Thoracic aorta (tissue), 2 donors: ENCODE data around the gene TRPV5. TPM values are rescaled to one million over a fixed set of nuclear protein-coding genes. Genes with fewer than 3 reads are reported as not detected.

ENCODE experiments used
- ATAC-seq: fragments of 150-250 bp; one replicate; pipeline ENCODE4 v1.8.0; 2017; ENCODE audit warnings: low read depth; ENCODE audit not compliant: insufficient number of reproducible peaks, low FRiP score
- DNase-seq: peaks from one replicate; pipeline ENCODE4 v3.0.0-alpha.2; 2020; ENCODE audit warnings: low spot score
- H3K27ac ChIP-seq, 2 donors: fragments of 200-600 bp; sonication (generic); 1 replicate in 1 of 2; 2 replicates in 1 of 2; pipeline ENCODE4 v1.5.1; 2016; ENCODE audit warnings: mild to moderate bottlenecking in 2 of 2, moderate library complexity in 2 of 2
- H3K27me3 ChIP-seq: fragments of 200-600 bp; sonication (generic); replicated peaks from 2 replicates; pipeline ENCODE4 v1.6.0; 2016; ENCODE audit warnings: mild to moderate bottlenecking; ENCODE audit not compliant: insufficient read depth
- H3K36me3 ChIP-seq: fragments of 200-600 bp; sonication (generic); one replicate; pipeline ENCODE4 v1.5.1; 2016
- H3K4me1 ChIP-seq, 2 donors: fragments of 200-600 bp; sonication (generic); 1 replicate in 1 of 2; 2 replicates in 1 of 2; pipeline versions ENCODE4 v1.5.1 to v1.6.0; 2016; ENCODE audit warnings: low read depth in 2 of 2, mild to moderate bottlenecking in 1 of 2; ENCODE audit not compliant: control insufficient read depth in 1 of 2
- H3K4me3 ChIP-seq: fragments of 200-600 bp; sonication (generic); 2 replicates; pipeline ENCODE4 v1.5.1; 2016; ENCODE audit warnings: mild to moderate bottlenecking
- H3K9me3 ChIP-seq: fragments of 200-600 bp; sonication (generic); 2 replicates; pipeline ENCODE4 v1.5.1; 2016
- CTCF ChIP-seq: fragments of 200-600 bp; sonication (generic); IDR thresholded peaks from one replicate; pipeline ENCODE4 v1.5.1; 2019; ENCODE audit warnings: antibody characterized with exemption
- total RNA-seq, 2 donors: library from RNA; depleted of rRNA; stranded (reverse); fragments of >200 nt; gene quantifications; one replicate each; pipeline versions ENCODE4 v1.1.0 to v1.2.3, GENCODE V29; 2016

Gene TRPV5
- total RNA-seq, 2 donors from 2014 or later: not detected

GRCh38 chr7:142870147-142870559, 63.4 kb downstream of the TRPV5 start:
- H3K4me3 ChIP-seq: no peak overlapping the region
- H3K9me3 ChIP-seq: no peaks in the 10 kb centered on the region
- no peaks in the 10 kb centered on the region for H3K4me1 ChIP-seq
- no peak for TF ChIP-seq CTCF
- H3K27me3 ChIP-seq: no peaks in the 10 kb centered on the region
- ATAC-seq (no peak), DNase-seq (no peak)
- no peak overlapping the region for H3K27ac ChIP-seq
- H3K36me3 ChIP-seq: peaks cover 11% of the 10 kb centered on the region

GRCh38 chr7:142869434-142869833, 64.1 kb downstream of the TRPV5 start:
- Histone ChIP-seq H3K36me3 (peaks cover 11% of the 10 kb centered on the region), H3K9me3 (no peaks in the 10 kb centered on the region), H3K4me1 (no peaks in the 10 kb centered on the region), H3K27ac (no peak overlapping the region), H3K4me3 (no peak overlapping the region), H3K27me3 (no peaks in the 10 kb centered on the region)
- no peak for DNase-seq
- TF ChIP-seq CTCF: no peak
- ATAC-seq: no peak

GRCh38 chr7:142868986-142869415, 64.5 kb downstream of the TRPV5 start:
- TF ChIP-seq CTCF: no peak
- Histone ChIP-seq H3K4me3 (no peak overlapping the region), H3K4me1 (no peaks in the 10 kb centered on the region), H3K36me3 (peaks cover 11% of the 10 kb centered on the region), H3K27me3 (no peaks in the 10 kb centered on the region), H3K27ac (no peak overlapping the region), H3K9me3 (no peaks in the 10 kb centered on the region)
- ATAC-seq (no peak), DNase-seq (no peak)

- no peaks in the 10 kb centered on the region for H3K9me3 ChIP-seq
- H3K4me1 ChIP-seq: no peaks in the 10 kb centered on the region
- no peak for ATAC-seq
- H3K36me3 ChIP-seq: peaks cover 11% of the 10 kb centered on the region
- no peak overlapping the region for H3K27ac ChIP-seq
- H3K27me3 ChIP-seq: no peaks in the 10 kb centered on the region
- H3K4me3 ChIP-seq: no peak overlapping the region
- no peak for TF ChIP-seq CTCF
- no peak for DNase-seq
These were observed 65.2 kb downstream of the TRPV5 start for GRCh38 chr7:142868188-142868985.

DNA sequence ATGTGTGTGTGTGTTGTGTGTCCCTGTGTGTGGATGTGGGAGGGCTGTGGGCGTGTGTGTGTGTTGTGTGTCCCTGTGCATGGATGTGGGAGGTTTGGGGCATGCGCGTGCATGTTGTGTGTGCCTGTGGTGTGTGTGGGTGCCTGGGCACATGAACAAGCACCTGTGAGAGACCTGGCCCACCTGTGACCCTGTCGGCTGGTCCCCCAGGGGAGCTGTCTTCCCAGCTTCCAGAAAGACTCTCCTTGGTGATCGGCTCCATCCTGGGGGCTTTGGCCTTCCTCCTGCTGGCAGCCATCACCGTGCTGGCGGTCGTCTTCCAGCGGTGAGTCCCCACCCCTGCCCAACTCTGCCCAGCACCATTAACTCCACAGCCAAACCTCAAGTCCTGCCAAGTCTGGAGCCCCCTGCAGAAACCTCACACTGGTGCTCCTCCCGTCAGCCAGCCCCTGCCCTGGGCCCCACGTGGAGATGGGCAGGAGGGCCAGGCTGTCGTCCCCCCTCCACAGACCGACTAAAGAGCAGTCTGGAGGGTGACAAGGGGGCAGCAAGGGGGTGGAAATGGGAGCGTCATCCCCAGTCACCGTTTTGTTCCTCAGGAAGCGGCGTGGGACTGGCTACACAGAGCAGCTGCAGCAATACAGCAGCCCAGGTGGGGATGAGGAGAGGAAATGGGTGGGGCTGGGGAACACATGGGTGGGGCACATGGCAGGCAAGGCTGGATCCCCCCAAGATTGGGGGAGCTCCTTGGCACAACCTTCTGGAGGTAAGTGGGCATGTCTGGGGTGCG, 66.0 kb downstream of the TRPV5 start:
- Histone ChIP-seq H3K4me3 (no peak overlapping the region), H3K9me3 (no peaks in the 10 kb centered on the region), H3K27ac (no peak overlapping the region), H3K36me3 (peaks cover 11% of the 10 kb centered on the region), H3K27me3 (no peaks in the 10 kb centered on the region), H3K4me1 (no peaks in the 10 kb centered on the region)
- no peak for TF ChIP-seq CTCF
- no peak for DNase-seq
- ATAC-seq: no peak
